ENCODE measurements around the gene CLCN6. TPM values are rescaled to one million over a fixed set of nuclear protein-coding genes. Genes with fewer than 3 reads are reported as not detected.

Gene CLCN6
- total RNA-seq, 2 donors from 2014 or later = 7.0 to 23.7 TPM

GRCh38 chr1:11879311-11880180, 73.6 kb downstream of the CLCN6 start:
- ATAC-seq = no peak
- intact Hi-C loops (cut with DNase I) = no loop called here
- H3K27me3 ChIP-seq = no peaks in the 10 kb centered on the region
- TF ChIP-seq CTCF (IDR thresholded peaks at IDR 0.05) (no peak), POLR2A (IDR thresholded peaks at IDR 0.05) (no peak)
- no peaks in the 10 kb centered on the region for H3K9me3 ChIP-seq
- H3K4me3 ChIP-seq = no peak overlapping the region
- H3K27ac ChIP-seq = no peak overlapping the region
- no peak for DNase-seq
- peaks cover 11% of the 10 kb centered on the region for H3K4me1 ChIP-seq
- 66 to 74% methylated on average over 15 to 26 of the region's 28 CpGs for WGBS, 2 donors
- H3K36me3 ChIP-seq (replicated peaks in 1 of 2; ENCODE audit: insufficient read depth in 1 of 2, low read depth in 2 of 2) = no peaks in the 10 kb centered on the region

- TF ChIP-seq POLR2A (IDR thresholded peaks at IDR 0.05) (no peak), CTCF (IDR thresholded peaks at IDR 0.05) (no peak)
Measured at GRCh38 chr1:11880181-11880575, 74.2 kb downstream of the CLCN6 start.

GRCh38 chr1:11880911-11881748, 75.1 kb downstream of the CLCN6 start:
- peak in 1 of 4 donors; percentile 11 for DNase-seq
- H3K27me3 ChIP-seq = no peaks in the 10 kb centered on the region
- intact Hi-C loops (cut with DNase I) = no loop called here
- 52 to 59% methylated on average over 7 to 10 of the region's 10 CpGs for WGBS, 2 donors
- H3K9me3 ChIP-seq = no peaks in the 10 kb centered on the region
- no peak overlapping the region for H3K4me3 ChIP-seq
- H3K27ac ChIP-seq = no peak overlapping the region
- no peaks in the 10 kb centered on the region for H3K36me3 ChIP-seq (replicated peaks in 1 of 2; ENCODE audit: insufficient read depth in 1 of 2, low read depth in 2 of 2)
- TF ChIP-seq POLR2A (IDR thresholded peaks at IDR 0.05) = no peak
- no peak for TF ChIP-seq CTCF (IDR thresholded peaks at IDR 0.05)
- peaks cover 11% of the 10 kb centered on the region for H3K4me1 ChIP-seq
- ATAC-seq = no peak

More at GRCh38 chr1:11880181-11880575, 74.2 kb downstream of the CLCN6 start:
- ATAC-seq = no peak
- intact Hi-C loops (cut with DNase I) = no loop called here
- H3K36me3 ChIP-seq (replicated peaks in 1 of 2; ENCODE audit: insufficient read depth in 1 of 2, low read depth in 2 of 2) = no peaks in the 10 kb centered on the region
- H3K27me3 ChIP-seq = no peaks in the 10 kb centered on the region
- DNase-seq = no peak
- 50 to 62% methylated on average over 2 to 12 of the region's 12 CpGs for WGBS, 2 donors
- H3K27ac ChIP-seq = no peak overlapping the region
- H3K4me3 ChIP-seq = no peak overlapping the region
- peaks cover 11% of the 10 kb centered on the region for H3K4me1 ChIP-seq
- no peaks in the 10 kb centered on the region for H3K9me3 ChIP-seq

- no peaks in the 10 kb centered on the region for H3K27me3 ChIP-seq
- peaks cover 11% of the 10 kb centered on the region for H3K4me1 ChIP-seq
- ATAC-seq = no peak
- H3K27ac ChIP-seq = no peak overlapping the region
- no peaks in the 10 kb centered on the region for H3K9me3 ChIP-seq
- 80 to 82% methylated on average over 17 to 18 of the region's 18 CpGs for WGBS, 2 donors
- intact Hi-C loops (cut with DNase I) = no loop called here
- no peak for DNase-seq
- no peaks in the 10 kb centered on the region for H3K36me3 ChIP-seq (replicated peaks in 1 of 2; ENCODE audit: insufficient read depth in 1 of 2, low read depth in 2 of 2)
- TF ChIP-seq CTCF (IDR thresholded peaks at IDR 0.05) (no peak), POLR2A (IDR thresholded peaks at IDR 0.05) (no peak)
- H3K4me3 ChIP-seq = no peak overlapping the region
Measured at GRCh38 chr1:11881749-11882441, 75.9 kb downstream of the CLCN6 start.

All from body of pancreas (tissue), 4 donors.